ENCODE measurements around the gene STARD5. TPM values are rescaled to one million over a fixed set of nuclear protein-coding genes. Genes with fewer than 3 reads are reported as not detected.

Gene STARD5
- total and polyA plus RNA-seq, 2 experiments from 2014 or later: 3.8 to 10.1 TPM

DNA sequence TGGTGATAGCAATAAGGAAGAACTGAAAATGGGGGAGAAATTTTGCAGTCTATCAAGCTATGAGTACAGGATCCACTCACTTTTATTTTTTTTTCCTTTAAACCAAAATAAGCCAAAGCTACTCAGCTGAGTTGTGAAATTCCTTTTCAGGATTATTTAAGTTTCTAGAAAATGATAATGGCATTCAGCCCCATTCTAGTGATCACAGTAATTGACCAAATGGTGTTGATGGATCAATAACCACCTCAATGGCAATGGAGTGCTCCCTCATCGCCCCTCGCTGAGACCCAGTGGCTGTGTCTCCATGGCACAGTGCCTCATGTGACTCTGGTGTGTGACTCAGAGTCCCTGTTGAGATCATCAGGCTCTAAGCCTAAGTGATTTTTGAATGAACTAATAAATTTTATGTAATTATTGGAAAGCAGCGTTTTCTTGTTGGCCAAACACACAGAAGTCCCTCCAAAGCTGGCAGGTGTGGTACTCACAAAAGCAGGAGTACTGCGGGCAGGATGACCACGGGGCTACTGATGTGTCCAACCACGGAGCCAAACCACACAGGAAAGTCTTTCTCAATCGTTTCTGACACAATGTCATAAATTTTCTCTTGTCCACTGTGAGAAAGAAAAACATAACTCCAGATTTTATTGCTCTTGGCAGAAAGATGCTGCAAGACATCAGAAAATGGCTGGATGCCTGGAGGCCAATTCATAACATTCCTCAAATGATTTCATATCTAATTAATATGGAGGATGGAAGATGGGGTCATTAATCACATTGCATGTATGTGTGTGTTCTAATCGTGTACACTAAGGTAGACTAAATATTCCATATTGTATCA, 14.4 kb upstream of the STARD5 start (continued):
- TF ChIP-seq ETS1 (IDR thresholded peaks at IDR 0.05) (no peak), JUNB (IDR thresholded peaks at IDR 0.05; ENCODE audit: unreplicated experiment) (no peak), POLR2AphosphoS5 (IDR thresholded peaks at IDR 0.05; ENCODE audit: low read depth) (no peak)

GRCh38 chr15:81337713-81338157, 13.8 kb upstream of the STARD5 start:
- Mint-ChIP-seq H3K9me3 (no peaks in the 10 kb centered on the region), H3K36me3 (ENCODE audit: low read depth) (no peaks in the 10 kb centered on the region), H3K27me3 (ENCODE audit: insufficient read depth, low read depth, poor library complexity) (peaks cover 3% of the 10 kb centered on the region), H3K4me1 (no peaks in the 10 kb centered on the region; the same call in 2 of the 3 replicates), H3K27ac (no peak overlapping the region), H3K4me3 (no peak overlapping the region)
- no peaks in the 10 kb centered on the region for H3K4me1 ChIP-seq (ENCODE audit: insufficient read depth)
- no peak overlapping the region for H3K4me3 ChIP-seq
- no peak overlapping the region for H3K4me2 ChIP-seq
- H3K27ac ChIP-seq (ENCODE audit: low read depth): no peak overlapping the region
- no peaks in the 10 kb centered on the region for H3K27me3 ChIP-seq (ENCODE audit: insufficient read depth)
- TF ChIP-seq EZH2 (IDR thresholded peaks at IDR 0.05; ENCODE audit: low read depth, unreplicated experiment): no peak
- no peak for TF ChIP-seq STAT1 (IDR thresholded peaks at IDR 0.05; ENCODE audit: unreplicated experiment)
- TF ChIP-seq POLR2AphosphoS5 (IDR thresholded peaks at IDR 0.05; ENCODE audit: low read depth): no peak
- DNase-seq (ENCODE audit: low spot score): no peak
- no peak overlapping the region for H2AFZ ChIP-seq
- H4K20me1 ChIP-seq (replicated peaks; ENCODE audit: insufficient read depth): no peaks in the 10 kb centered on the region; the same call in 1 of the 2 replicates
- H3K36me3 ChIP-seq (ENCODE audit: insufficient read depth): no peaks in the 10 kb centered on the region
- H3K9me2 ChIP-seq (ENCODE audit: insufficient read depth): no peaks in the 10 kb centered on the region
- H3K79me2 ChIP-seq (replicated peaks; ENCODE audit: insufficient read depth): no peaks in the 10 kb centered on the region
- ATAC-seq: no peak
- H3F3A ChIP-seq (replicated peaks; ENCODE audit: low read depth): no peaks in the 10 kb centered on the region

- H3K79me2 ChIP-seq (replicated peaks; ENCODE audit: insufficient read depth): no peaks in the 10 kb centered on the region
- H4K20me1 ChIP-seq (replicated peaks; ENCODE audit: insufficient read depth): no peaks in the 10 kb centered on the region; the same call in 1 of the 2 replicates
- no peak overlapping the region for H2AFZ ChIP-seq
- peaks cover 3% of the 10 kb centered on the region for H3K27me3 Mint-ChIP-seq (ENCODE audit: insufficient read depth, low read depth, poor library complexity)
- no peak overlapping the region for H3K27ac ChIP-seq (ENCODE audit: low read depth)
- no peaks in the 10 kb centered on the region for H3F3A ChIP-seq (replicated peaks; ENCODE audit: low read depth)
- H3K4me2 ChIP-seq: no peak overlapping the region
- H3K36me3 ChIP-seq (ENCODE audit: insufficient read depth): no peaks in the 10 kb centered on the region
- H3K27ac Mint-ChIP-seq: no peak overlapping the region
- H3K4me3 ChIP-seq: no peak overlapping the region
- no peaks in the 10 kb centered on the region; the same call in 2 of the 3 replicates for H3K4me1 Mint-ChIP-seq
- no peak overlapping the region; the same call in 2 of the 3 replicates for H3K4me3 Mint-ChIP-seq
- no peak for DNase-seq (ENCODE audit: low spot score)
- H3K4me1 ChIP-seq (ENCODE audit: insufficient read depth): no peaks in the 10 kb centered on the region
- ATAC-seq: no peak
- no peaks in the 10 kb centered on the region for H3K36me3 Mint-ChIP-seq (ENCODE audit: low read depth)
- H3K9me3 Mint-ChIP-seq: no peaks in the 10 kb centered on the region
- no peaks in the 10 kb centered on the region for H3K27me3 ChIP-seq (ENCODE audit: insufficient read depth)
- H3K9me2 ChIP-seq (ENCODE audit: insufficient read depth): no peaks in the 10 kb centered on the region
- TF ChIP-seq NANOG (IDR thresholded peaks at IDR 0.05; ENCODE audit: borderline replicate concordance) (no peak), ZNF331 (CRISPR knock-in tag; IDR thresholded peaks at IDR 0.05; ENCODE audit: low read depth) (no peak), ZNF114 (CRISPR knock-in tag; IDR thresholded peaks at IDR 0.05) (no peak), CREB1 (CRISPR knock-in tag; IDR thresholded peaks at IDR 0.05; ENCODE audit: low read depth) (no peak)
- TF ChIP-seq, protein P1, sequence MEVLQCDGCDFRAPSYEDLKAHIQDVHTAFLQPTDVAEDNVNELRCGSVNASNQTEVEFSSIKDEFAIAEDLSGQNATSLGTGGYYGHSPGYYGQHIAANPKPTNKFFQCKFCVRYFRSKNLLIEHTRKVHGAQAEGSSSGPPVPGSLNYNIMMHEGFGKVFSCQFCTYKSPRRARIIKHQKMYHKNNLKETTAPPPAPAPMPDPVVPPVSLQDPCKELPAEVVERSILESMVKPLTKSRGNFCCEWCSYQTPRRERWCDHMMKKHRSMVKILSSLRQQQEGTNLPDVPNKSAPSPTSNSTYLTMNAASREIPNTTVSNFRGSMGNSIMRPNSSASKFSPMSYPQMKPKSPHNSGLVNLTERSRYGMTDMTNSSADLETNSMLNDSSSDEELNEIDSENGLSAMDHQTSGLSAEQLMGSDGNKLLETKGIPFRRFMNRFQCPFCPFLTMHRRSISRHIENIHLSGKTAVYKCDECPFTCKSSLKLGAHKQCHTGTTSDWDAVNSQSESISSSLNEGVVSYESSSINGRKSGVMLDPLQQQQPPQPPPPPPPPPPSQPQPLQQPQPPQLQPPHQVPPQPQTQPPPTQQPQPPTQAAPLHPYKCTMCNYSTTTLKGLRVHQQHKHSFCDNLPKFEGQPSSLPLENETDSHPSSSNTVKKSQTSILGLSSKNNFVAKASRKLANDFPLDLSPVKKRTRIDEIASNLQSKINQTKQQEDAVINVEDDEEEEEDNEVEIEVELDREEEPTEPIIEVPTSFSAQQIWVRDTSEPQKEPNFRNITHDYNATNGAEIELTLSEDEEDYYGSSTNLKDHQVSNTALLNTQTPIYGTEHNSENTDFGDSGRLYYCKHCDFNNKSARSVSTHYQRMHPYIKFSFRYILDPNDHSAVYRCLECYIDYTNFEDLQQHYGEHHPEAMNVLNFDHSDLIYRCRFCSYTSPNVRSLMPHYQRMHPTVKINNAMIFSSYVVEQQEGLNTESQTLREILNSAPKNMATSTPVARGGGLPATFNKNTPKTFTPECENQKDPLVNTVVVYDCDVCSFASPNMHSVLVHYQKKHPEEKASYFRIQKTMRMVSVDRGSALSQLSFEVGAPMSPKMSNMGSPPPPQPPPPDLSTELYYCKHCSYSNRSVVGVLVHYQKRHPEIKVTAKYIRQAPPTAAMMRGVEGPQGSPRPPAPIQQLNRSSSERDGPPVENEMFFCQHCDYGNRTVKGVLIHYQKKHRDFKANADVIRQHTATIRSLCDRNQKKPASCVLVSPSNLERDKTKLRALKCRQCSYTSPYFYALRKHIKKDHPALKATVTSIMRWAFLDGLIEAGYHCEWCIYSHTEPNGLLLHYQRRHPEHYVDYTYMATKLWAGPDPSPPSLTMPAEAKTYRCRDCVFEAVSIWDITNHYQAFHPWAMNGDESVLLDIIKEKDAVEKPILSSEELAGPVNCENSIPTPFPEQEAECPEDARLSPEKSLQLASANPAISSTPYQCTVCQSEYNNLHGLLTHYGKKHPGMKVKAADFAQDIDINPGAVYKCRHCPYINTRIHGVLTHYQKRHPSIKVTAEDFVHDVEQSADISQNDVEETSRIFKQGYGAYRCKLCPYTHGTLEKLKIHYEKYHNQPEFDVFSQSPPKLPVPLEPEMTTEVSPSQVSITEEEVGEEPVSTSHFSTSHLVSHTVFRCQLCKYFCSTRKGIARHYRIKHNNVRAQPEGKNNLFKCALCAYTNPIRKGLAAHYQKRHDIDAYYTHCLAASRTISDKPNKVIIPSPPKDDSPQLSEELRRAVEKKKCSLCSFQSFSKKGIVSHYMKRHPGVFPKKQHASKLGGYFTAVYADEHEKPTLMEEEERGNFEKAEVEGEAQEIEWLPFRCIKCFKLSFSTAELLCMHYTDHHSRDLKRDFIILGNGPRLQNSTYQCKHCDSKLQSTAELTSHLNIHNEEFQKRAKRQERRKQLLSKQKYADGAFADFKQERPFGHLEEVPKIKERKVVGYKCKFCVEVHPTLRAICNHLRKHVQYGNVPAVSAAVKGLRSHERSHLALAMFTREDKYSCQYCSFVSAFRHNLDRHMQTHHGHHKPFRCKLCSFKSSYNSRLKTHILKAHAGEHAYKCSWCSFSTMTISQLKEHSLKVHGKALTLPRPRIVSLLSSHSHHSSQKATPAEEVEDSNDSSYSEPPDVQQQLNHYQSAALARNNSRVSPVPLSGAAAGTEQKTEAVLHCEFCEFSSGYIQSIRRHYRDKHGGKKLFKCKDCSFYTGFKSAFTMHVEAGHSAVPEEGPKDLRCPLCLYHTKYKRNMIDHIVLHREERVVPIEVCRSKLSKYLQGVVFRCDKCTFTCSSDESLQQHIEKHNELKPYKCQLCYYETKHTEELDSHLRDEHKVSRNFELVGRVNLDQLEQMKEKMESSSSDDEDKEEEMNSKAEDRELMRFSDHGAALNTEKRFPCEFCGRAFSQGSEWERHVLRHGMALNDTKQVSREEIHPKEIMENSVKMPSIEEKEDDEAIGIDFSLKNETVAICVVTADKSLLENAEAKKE (CRISPR knock-in tag; IDR thresholded peaks at IDR 0.05): no peak
- TF ChIP-seq, protein P2, sequence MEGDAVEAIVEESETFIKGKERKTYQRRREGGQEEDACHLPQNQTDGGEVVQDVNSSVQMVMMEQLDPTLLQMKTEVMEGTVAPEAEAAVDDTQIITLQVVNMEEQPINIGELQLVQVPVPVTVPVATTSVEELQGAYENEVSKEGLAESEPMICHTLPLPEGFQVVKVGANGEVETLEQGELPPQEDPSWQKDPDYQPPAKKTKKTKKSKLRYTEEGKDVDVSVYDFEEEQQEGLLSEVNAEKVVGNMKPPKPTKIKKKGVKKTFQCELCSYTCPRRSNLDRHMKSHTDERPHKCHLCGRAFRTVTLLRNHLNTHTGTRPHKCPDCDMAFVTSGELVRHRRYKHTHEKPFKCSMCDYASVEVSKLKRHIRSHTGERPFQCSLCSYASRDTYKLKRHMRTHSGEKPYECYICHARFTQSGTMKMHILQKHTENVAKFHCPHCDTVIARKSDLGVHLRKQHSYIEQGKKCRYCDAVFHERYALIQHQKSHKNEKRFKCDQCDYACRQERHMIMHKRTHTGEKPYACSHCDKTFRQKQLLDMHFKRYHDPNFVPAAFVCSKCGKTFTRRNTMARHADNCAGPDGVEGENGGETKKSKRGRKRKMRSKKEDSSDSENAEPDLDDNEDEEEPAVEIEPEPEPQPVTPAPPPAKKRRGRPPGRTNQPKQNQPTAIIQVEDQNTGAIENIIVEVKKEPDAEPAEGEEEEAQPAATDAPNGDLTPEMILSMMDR (conservative IDR thresholded peaks at IDR 0.05; ENCODE audit: low read depth in 2 of 2): no peak
Observed at GRCh38 chr15:81337241-81337640, 13.3 kb upstream of the STARD5 start.

Data from GM23338 (cell line).